Gastrocnemius medialis (tissue), 4 donors: Measurements from ENCODE around the gene BTG1.

ENCODE experiments used
- CTCF ChIP-seq, 5 experiments: fragments of 450-650 bp in 3 of 5; fragments of 200-600 bp in 2 of 5; sonication (generic) in 2 of 5; IDR thresholded peaks in 4 of 5; conservative IDR thresholded peaks in 1 of 5; 1 replicate in 4 of 5; 2 replicates in 1 of 5; pipeline ENCODE4 v1.5.1; 2016 to 2019; ENCODE audit warnings: antibody characterized with exemption in 5 of 5, mild to moderate bottlenecking in 3 of 5, moderate library complexity in 3 of 5
- POLR2A ChIP-seq, 2 donors: fragments of 450-650 bp; IDR thresholded peaks; one replicate each; pipeline ENCODE4 v1.6.1; 2017; ENCODE audit warnings: antibody characterized with exemption in 2 of 2, mild to moderate bottlenecking in 2 of 2, moderate library complexity in 2 of 2

- no peak for TF ChIP-seq CTCF (IDR thresholded peaks at IDR 0.05 in 4 of 5, conservative IDR thresholded peaks at IDR 0.05 in 1 of 5)
- peak in 1 of 2 donors; percentile 0 for TF ChIP-seq POLR2A (IDR thresholded peaks at IDR 0.05)
Observed at GRCh38 chr12:92144631-92145480, 790 bp downstream of the BTG1 start.
